Esophagus squamous epithelium (tissue), 4 donors: ENCODE results near the gene SHC4.

ENCODE experiments used
- POLR2A ChIP-seq, 4 donors: fragments of 450-650 bp; IDR thresholded peaks; one replicate each; pipeline ENCODE4 v1.6.1; 2017; ENCODE audit warnings: antibody characterized with exemption in 4 of 4, mild to moderate bottlenecking in 4 of 4, moderate library complexity in 3 of 4
- TF ChIP-seq, protein P1 (sequence below), 6 experiments: fragments of 450-650 bp in 4 of 6; fragments of 200-600 bp in 2 of 6; sonication (generic) in 2 of 6; IDR thresholded peaks; one replicate each; pipeline ENCODE4 v1.5.1; 2016 to 2019; ENCODE audit warnings: antibody characterized with exemption in 6 of 6, mild to moderate bottlenecking in 4 of 6, moderate library complexity in 4 of 6

DNA sequence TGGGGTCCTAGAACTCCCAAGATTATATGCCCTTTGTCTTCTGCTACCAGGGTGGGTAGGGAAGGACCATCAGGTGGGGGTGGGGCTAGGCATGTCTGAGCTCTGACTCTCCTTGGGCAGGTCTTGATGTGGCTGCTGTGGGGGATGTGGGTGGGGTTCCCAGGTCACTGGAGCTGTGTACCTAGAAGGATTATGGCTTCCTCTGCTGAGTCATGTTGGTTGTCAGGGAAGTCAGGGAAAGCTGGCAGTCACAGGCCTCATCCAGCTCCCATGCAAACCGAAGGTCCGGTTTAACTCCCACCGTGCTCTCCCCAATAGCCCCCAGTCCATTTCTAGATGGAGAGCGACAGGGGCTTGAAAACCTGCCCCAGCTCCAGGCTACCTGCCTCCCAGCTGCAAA is 50.6 kb downstream of the SHC4 start:
- TF ChIP-seq, protein P1, sequence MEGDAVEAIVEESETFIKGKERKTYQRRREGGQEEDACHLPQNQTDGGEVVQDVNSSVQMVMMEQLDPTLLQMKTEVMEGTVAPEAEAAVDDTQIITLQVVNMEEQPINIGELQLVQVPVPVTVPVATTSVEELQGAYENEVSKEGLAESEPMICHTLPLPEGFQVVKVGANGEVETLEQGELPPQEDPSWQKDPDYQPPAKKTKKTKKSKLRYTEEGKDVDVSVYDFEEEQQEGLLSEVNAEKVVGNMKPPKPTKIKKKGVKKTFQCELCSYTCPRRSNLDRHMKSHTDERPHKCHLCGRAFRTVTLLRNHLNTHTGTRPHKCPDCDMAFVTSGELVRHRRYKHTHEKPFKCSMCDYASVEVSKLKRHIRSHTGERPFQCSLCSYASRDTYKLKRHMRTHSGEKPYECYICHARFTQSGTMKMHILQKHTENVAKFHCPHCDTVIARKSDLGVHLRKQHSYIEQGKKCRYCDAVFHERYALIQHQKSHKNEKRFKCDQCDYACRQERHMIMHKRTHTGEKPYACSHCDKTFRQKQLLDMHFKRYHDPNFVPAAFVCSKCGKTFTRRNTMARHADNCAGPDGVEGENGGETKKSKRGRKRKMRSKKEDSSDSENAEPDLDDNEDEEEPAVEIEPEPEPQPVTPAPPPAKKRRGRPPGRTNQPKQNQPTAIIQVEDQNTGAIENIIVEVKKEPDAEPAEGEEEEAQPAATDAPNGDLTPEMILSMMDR (IDR thresholded peaks at IDR 0.05), result no peak
- no peak for TF ChIP-seq POLR2A (IDR thresholded peaks at IDR 0.05)
